Measurements from ENCODE around the gene ADGRD1.

ADGRD1 gene

DNA sequence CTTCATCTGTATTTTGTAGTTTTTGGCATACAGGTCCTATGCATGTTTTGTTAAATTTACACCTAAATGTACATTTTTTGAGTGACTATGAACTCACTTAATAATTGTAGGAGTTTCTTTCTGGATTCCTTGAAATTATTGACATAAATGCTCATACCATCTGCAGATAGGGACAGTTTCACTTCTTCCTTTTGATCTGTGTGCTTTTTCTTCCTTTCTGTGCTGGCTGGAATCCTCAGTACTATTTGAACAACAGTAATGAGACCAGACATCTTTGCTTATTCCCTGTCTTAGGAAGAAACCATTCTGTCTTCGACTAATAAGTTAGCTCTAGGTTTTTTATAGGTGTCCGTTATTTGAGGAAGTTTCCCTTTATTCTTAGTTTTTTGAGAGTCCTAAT lies 110.3 kb downstream of the ADGRD1 start:
- TF ChIP-seq NFIC (IDR thresholded peaks at IDR 0.05) (no peak), EGR1 (IDR thresholded peaks at IDR 0.05) (no peak), EP300 (IDR thresholded peaks at IDR 0.05; ENCODE audit: borderline replicate concordance) (no peak), CREB1 (IDR thresholded peaks at IDR 0.05; ENCODE audit: low read depth) (no peak), CEBPB (IDR thresholded peaks at IDR 0.05) (no peak), TCF12 (IDR thresholded peaks at IDR 0.05; ENCODE audit: low read depth) (no peak), ZBTB7A (IDR thresholded peaks at IDR 0.05; ENCODE audit: low read depth) (no peak)
- TF ChIP-seq, protein P1, sequence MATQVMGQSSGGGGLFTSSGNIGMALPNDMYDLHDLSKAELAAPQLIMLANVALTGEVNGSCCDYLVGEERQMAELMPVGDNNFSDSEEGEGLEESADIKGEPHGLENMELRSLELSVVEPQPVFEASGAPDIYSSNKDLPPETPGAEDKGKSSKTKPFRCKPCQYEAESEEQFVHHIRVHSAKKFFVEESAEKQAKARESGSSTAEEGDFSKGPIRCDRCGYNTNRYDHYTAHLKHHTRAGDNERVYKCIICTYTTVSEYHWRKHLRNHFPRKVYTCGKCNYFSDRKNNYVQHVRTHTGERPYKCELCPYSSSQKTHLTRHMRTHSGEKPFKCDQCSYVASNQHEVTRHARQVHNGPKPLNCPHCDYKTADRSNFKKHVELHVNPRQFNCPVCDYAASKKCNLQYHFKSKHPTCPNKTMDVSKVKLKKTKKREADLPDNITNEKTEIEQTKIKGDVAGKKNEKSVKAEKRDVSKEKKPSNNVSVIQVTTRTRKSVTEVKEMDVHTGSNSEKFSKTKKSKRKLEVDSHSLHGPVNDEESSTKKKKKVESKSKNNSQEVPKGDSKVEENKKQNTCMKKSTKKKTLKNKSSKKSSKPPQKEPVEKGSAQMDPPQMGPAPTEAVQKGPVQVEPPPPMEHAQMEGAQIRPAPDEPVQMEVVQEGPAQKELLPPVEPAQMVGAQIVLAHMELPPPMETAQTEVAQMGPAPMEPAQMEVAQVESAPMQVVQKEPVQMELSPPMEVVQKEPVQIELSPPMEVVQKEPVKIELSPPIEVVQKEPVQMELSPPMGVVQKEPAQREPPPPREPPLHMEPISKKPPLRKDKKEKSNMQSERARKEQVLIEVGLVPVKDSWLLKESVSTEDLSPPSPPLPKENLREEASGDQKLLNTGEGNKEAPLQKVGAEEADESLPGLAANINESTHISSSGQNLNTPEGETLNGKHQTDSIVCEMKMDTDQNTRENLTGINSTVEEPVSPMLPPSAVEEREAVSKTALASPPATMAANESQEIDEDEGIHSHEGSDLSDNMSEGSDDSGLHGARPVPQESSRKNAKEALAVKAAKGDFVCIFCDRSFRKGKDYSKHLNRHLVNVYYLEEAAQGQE (IDR thresholded peaks at IDR 0.05; ENCODE audit: low read depth) = no peak
- TF ChIP-seq, protein P2, sequence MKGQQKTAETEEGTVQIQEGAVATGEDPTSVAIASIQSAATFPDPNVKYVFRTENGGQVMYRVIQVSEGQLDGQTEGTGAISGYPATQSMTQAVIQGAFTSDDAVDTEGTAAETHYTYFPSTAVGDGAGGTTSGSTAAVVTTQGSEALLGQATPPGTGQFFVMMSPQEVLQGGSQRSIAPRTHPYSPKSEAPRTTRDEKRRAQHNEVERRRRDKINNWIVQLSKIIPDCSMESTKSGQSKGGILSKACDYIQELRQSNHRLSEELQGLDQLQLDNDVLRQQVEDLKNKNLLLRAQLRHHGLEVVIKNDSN (IDR thresholded peaks at IDR 0.05) = no peak

DNA sequence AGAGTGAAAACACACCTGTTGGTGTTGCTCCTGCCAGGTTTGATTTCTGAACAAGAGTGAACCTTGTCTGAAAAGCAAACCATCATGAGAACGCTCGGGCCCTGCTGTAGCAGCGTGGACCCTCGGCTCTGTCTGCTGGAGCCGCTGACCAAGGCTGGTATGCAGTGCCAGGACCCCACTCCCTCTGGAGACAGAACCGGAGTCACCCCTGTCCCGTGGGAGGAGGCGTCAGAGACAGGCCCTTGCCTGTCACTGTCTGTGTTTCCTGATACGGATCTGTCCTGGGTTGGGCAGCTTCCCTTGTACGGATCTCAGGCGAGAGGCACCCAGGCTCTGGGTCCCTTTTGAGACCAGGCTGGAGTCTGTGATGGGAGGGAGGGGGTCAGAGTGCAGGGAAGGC lies 111.6 kb downstream of the ADGRD1 start:
- no peak for TF ChIP-seq YY1 (IDR thresholded peaks at IDR 0.05; ENCODE audit: low read depth)
- TF ChIP-seq, protein P2 (IDR thresholded peaks at IDR 0.05) = no peak
- TF ChIP-seq, protein P1 (IDR thresholded peaks at IDR 0.05; ENCODE audit: low read depth) = no peak
- TF ChIP-seq, protein P3, sequence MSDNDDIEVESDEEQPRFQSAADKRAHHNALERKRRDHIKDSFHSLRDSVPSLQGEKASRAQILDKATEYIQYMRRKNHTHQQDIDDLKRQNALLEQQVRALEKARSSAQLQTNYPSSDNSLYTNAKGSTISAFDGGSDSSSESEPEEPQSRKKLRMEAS (IDR thresholded peaks at IDR 0.05) = no peak
- TF ChIP-seq FOXM1 (IDR thresholded peaks at IDR 0.05; ENCODE audit: borderline replicate concordance, low read depth) = no peak
- TF ChIP-seq TCF12 (IDR thresholded peaks at IDR 0.05; ENCODE audit: low read depth) = no peak
- TF ChIP-seq RAD21 (IDR thresholded peaks at IDR 0.05; ENCODE audit: low read depth) = no peak
- TF ChIP-seq ZBTB7A (IDR thresholded peaks at IDR 0.05; ENCODE audit: low read depth) = no peak
- TF ChIP-seq CEBPB (IDR thresholded peaks at IDR 0.05) = no peak
- no peak for TF ChIP-seq NFIC (IDR thresholded peaks at IDR 0.05)
- no peak for TF ChIP-seq EP300 (IDR thresholded peaks at IDR 0.05; ENCODE audit: borderline replicate concordance)
- no peak for TF ChIP-seq TAF1 (IDR thresholded peaks at IDR 0.05; ENCODE audit: low read depth)
- no peak for TF ChIP-seq TEAD4 (IDR thresholded peaks at IDR 0.05)
- no peak for TF ChIP-seq EGR1 (IDR thresholded peaks at IDR 0.05)
- no peak for TF ChIP-seq CREB1 (IDR thresholded peaks at IDR 0.05; ENCODE audit: low read depth)

DNA sequence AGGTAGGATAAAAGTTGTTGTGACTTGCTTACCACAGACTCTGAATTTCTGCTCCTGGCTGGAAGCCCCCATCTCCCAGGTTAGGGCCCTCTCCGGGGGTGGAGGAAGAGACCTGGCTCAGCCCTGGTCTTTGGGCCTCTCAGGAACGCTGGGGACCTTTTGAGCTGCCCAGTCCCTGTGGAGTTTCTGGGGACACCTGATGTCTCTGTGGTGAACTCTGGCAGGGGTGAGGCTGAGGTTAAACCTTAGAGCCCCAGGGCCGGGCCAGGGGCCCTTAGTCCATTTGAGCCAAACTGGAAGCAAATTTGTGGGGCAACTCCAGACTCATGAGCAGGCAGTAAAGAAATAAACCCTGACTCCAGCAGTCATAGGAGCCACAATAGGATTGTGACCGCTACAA lies 112.1 kb downstream of the ADGRD1 start:
- TF ChIP-seq EGR1 (IDR thresholded peaks at IDR 0.05) (no peak), NFIC (IDR thresholded peaks at IDR 0.05) (no peak), TCF12 (IDR thresholded peaks at IDR 0.05; ENCODE audit: low read depth) (no peak), CREB1 (IDR thresholded peaks at IDR 0.05; ENCODE audit: low read depth) (no peak), TEAD4 (IDR thresholded peaks at IDR 0.05) (no peak), CEBPB (IDR thresholded peaks at IDR 0.05) (no peak), TAF1 (IDR thresholded peaks at IDR 0.05; ENCODE audit: low read depth) (no peak), EP300 (IDR thresholded peaks at IDR 0.05; ENCODE audit: borderline replicate concordance) (no peak), FOXM1 (IDR thresholded peaks at IDR 0.05; ENCODE audit: borderline replicate concordance, low read depth) (no peak), YY1 (IDR thresholded peaks at IDR 0.05; ENCODE audit: low read depth) (no peak), RAD21 (IDR thresholded peaks at IDR 0.05; ENCODE audit: low read depth) (no peak)
- TF ChIP-seq, protein P1 (IDR thresholded peaks at IDR 0.05; ENCODE audit: low read depth) = no peak
- TF ChIP-seq, protein P3 (IDR thresholded peaks at IDR 0.05) = no peak
- TF ChIP-seq, protein P2 (IDR thresholded peaks at IDR 0.05) = no peak

DNA sequence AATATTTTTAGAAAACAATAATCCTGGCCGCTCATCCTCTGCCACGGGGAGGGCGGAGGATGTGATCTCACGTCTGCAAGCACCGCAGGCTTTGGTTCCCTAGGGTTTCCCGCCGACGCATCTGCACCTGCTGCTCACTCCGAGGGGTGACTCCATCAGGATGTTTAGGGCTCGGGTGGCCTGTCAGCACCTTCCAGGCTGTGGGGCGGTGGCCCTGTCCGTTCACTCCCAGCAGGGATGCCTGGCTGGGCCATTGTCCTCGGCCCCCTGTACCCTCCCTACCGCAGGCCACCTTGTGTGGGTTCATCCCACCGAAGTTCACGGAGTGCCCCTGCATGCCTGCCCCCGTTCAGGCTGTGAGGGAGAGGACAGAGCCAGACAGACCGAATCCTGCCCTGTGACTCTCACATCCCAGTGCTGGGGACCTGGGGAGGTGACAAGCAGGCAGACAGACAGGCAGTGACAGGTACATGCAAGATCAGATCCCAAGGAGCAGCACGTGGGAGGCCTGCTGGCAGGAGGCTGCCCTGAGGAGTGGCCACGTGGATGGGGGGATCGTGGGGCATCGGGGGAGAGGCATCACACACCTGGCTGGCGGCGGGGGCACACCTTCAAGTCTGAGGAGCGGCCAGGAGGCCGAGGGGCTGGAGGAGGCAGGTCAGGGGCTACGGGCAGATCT lies 112.6 kb downstream of the ADGRD1 start:
- TF ChIP-seq NFIC (IDR thresholded peaks at IDR 0.05) = no peak
- TF ChIP-seq EGR1 (IDR thresholded peaks at IDR 0.05) = no peak
- TF ChIP-seq, protein P2 (IDR thresholded peaks at IDR 0.05) = no peak
- TF ChIP-seq TCF12 (IDR thresholded peaks at IDR 0.05; ENCODE audit: low read depth) = no peak
- no peak for TF ChIP-seq ZBTB7A (IDR thresholded peaks at IDR 0.05; ENCODE audit: low read depth)
- TF ChIP-seq YY1 (IDR thresholded peaks at IDR 0.05; ENCODE audit: low read depth) = no peak
- TF ChIP-seq, protein P1 (IDR thresholded peaks at IDR 0.05; ENCODE audit: low read depth) = no peak
- no peak for TF ChIP-seq CEBPB (IDR thresholded peaks at IDR 0.05)
- no peak for TF ChIP-seq TAF1 (IDR thresholded peaks at IDR 0.05; ENCODE audit: low read depth)
- TF ChIP-seq CREB1 (IDR thresholded peaks at IDR 0.05; ENCODE audit: low read depth) = no peak
- no peak for TF ChIP-seq EP300 (IDR thresholded peaks at IDR 0.05; ENCODE audit: borderline replicate concordance)
